Measurements from ENCODE around the gene FBXL15.

Gene FBXL15

GRCh38 chr10:102426803-102427287 is 6.2 kb downstream of the FBXL15 start:
- Mint-ChIP-seq H3K27ac (peak overlapping the region in 1 of 2 donors; percentile 30), H3K9me3 (no peaks in the 10 kb centered on the region), H3K4me3 (no peak overlapping the region), H3K4me1 (peaks cover 49% of the 10 kb centered on the region), H3K27me3 (no peaks in the 10 kb centered on the region)
- ATAC-seq (no peak), DNase-seq (no peak)

- no peak for ATAC-seq
- H3K27ac Mint-ChIP-seq = no peak overlapping the region
- H3K9me3 Mint-ChIP-seq = no peaks in the 10 kb centered on the region
- H3K27me3 Mint-ChIP-seq = no peaks in the 10 kb centered on the region
- no peak overlapping the region for H3K4me3 Mint-ChIP-seq
- no peak for DNase-seq
- H3K4me1 Mint-ChIP-seq = peaks cover 52% of the 10 kb centered on the region
These were observed 8.8 kb downstream of the FBXL15 start for GRCh38 chr10:102429468-102429867.

GRCh38 chr10:102431452-102432124 is 11.0 kb downstream of the FBXL15 start:
- DNase-seq = no peak
- no peak for ATAC-seq
- H3K27ac Mint-ChIP-seq = peak overlapping the region; percentile 94 to 97
- H3K27me3 Mint-ChIP-seq = no peaks in the 10 kb centered on the region
- no peaks in the 10 kb centered on the region for H3K9me3 Mint-ChIP-seq
- H3K4me1 Mint-ChIP-seq = peaks cover 58% of the 10 kb centered on the region
- peak overlapping the region; percentile 89 to 90 for H3K4me3 Mint-ChIP-seq

- Mint-ChIP-seq H3K4me3 (peak within 1 kb of the TSS; percentile 89 to 90), H3K4me1 (peaks cover 58% of the 10 kb centered on the region), H3K27ac (peak within 1 kb of the TSS; percentile 94 to 97), H3K27me3 (no peaks in the 10 kb centered on the region), H3K9me3 (no peaks in the 10 kb centered on the region)
- ATAC-seq = peak; percentile 95
- peak; percentile 96 to 98 for DNase-seq
These were observed 11.7 kb downstream of the FBXL15 start, which contains the start of gene CUEDC2 for GRCh38 chr10:102432162-102432950. TSS of gene CUEDC2 (minus strand) at chr10:102432574. CDS start at chr10:102425188, 7,386 bp downstream.

GRCh38 chr10:102433619-102434046 is 13.0 kb downstream of the FBXL15 start:
- H3K9me3 Mint-ChIP-seq = no peaks in the 10 kb centered on the region
- peaks cover 66% of the 10 kb centered on the region for H3K4me1 Mint-ChIP-seq
- ATAC-seq (no peak), DNase-seq (no peak)
- peak overlapping the region; percentile 89 to 90 for H3K4me3 Mint-ChIP-seq
- H3K27ac Mint-ChIP-seq = peak overlapping the region; percentile 90 to 91
- no peaks in the 10 kb centered on the region for H3K27me3 Mint-ChIP-seq

DNA sequence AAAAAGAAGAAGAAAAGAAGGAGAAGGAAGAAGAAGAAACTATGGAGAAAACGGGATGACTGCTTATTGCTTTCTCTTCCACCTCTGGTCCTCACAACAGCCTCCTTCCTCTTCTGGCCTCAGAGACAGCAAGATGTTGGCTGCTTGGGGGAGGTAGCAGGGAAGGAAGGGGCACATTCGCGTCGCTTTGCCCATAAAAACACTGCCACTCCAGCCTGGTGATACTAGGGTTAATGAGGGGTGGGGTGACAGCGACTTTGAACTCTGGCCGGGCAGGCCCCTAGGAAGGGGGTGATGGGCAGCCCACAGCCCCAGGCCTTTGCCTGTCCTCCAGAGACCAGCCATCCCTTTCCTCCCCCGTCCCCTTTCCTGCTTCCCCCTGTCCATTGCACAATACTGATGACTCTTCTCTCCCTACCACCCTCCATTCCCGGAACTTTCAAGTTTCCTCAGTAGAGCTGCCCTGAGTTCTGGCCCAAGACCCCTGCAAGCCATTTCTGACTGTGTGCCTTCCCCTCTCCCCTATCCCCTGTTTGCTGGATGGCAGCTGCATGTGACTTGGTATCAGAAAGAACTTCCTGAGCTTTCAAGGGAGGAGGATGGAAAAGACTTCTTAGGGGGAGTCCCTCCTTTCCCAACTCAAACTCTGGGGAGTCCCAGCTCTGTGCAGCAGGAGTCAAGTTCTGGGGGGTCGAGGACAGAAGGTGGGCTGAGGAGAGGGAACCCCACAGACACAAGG is 13.9 kb downstream of the FBXL15 start:
- peak overlapping the region; percentile 82 to 87 for H3K4me3 Mint-ChIP-seq
- peaks cover 66% of the 10 kb centered on the region for H3K4me1 Mint-ChIP-seq
- peak overlapping the region in 1 of 2 donors; percentile 92 for H3K27ac Mint-ChIP-seq
- H3K27me3 Mint-ChIP-seq = no peaks in the 10 kb centered on the region
- H3K9me3 Mint-ChIP-seq = no peaks in the 10 kb centered on the region
- ATAC-seq = no peak
- DNase-seq = no peak

GRCh38 chr10:102435133-102435497 is 14.5 kb downstream of the FBXL15 start:
- Mint-ChIP-seq H3K4me1 (peaks cover 66% of the 10 kb centered on the region), H3K27ac (peak overlapping the region; percentile 92 to 95), H3K9me3 (no peaks in the 10 kb centered on the region), H3K4me3 (peak overlapping the region; percentile 82 to 87), H3K27me3 (no peaks in the 10 kb centered on the region)
- DNase-seq (no peak), ATAC-seq (no peak)

DNA sequence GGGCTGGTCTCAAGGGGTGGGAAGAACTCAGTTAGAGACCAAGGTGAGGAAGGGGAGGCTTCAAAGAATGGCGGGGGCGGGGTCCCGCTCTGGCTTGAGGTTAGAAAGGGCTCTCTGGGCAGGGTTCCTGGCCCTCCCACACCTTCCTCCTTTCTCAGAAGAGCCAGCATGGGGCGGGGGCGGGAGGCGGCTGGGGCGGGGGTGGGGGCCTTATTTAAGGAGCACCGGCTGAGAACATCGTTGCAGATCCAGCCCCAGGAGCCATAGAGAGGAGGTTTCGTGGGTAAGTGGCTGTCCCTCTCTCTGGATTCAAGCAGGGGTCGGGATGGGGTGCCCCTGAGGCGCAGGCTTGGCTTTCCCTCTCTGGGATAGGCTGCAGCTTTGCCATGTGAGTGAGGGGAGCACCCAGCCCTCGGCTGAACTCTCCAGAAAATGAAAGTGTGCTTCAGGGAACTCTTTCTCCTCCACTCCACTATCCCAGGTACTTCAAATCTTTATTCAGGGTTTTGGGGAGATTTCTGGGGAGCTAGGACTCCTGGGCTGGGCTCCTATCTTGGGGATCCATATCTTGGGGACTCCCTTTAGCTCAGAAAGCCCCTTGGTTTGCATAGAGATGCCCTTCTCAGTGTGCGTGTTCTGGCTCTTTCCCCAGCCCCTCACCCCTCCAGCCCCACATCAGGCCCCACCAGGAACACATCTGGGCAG is 15.0 kb downstream of the FBXL15 start:
- Mint-ChIP-seq H3K4me1 (peaks cover 66% of the 10 kb centered on the region), H3K27me3 (no peaks in the 10 kb centered on the region), H3K4me3 (peak overlapping the region; percentile 82 to 87), H3K9me3 (no peaks in the 10 kb centered on the region), H3K27ac (peak overlapping the region; percentile 92 to 95)
- peak in 1 of 2 donors; percentile 58 for DNase-seq
- peak; percentile 24 for ATAC-seq

DNA sequence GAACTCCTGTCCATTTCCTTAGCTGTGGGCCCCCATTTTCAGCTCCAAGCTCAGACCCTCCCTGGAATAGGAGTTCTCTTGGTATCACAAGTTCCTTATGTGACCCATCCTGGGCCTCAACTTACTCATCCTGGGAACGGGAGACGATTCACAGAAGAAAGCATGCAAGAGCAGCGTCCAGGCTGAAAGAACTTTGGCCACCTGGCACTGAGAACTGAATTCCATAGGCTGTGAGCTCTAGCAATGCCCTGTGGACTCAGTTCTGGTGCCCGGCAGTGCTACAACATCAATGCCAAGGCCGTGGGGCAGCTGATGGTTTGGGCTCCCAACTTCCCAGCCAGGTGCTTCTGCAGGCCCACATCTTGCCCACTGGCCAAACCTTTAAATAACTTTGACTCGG is 15.7 kb downstream of the FBXL15 start:
- Mint-ChIP-seq H3K9me3 (no peaks in the 10 kb centered on the region), H3K27me3 (no peaks in the 10 kb centered on the region), H3K4me1 (peaks cover 65% of the 10 kb centered on the region)

DNA sequence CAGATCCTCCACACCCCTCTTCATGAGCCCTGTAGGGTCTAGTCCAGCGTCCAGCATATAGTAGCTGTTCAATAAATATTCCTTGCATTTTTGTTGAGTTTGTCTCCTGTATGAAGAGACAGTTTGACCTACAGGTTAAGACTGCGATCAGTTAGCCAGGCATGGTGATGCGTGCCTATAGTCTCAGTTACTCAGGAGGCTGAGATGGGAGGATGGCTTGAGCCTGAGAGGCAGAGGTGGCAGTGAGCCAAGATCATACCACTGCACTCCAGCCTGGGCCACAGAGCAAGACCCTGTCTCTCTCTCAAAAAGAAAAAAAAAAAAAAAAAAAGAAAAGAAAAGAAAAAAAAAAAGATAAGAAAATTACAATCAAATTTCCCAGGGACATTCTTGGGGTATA is 16.9 kb downstream of the FBXL15 start:
- Mint-ChIP-seq H3K27me3 (no peaks in the 10 kb centered on the region), H3K9me3 (no peaks in the 10 kb centered on the region), H3K27ac (peak overlapping the region in 1 of 2 donors; percentile 81), H3K4me1 (peaks cover 58% of the 10 kb centered on the region), H3K4me3 (peak overlapping the region; percentile 82 to 87)
- DNase-seq (no peak), ATAC-seq (no peak)

More for the DNA sequence above, 15.7 kb downstream of the FBXL15 start:
- ATAC-seq = no peak
- DNase-seq = no peak
- Mint-ChIP-seq H3K4me3 (peak overlapping the region; percentile 82 to 87), H3K27ac (peak overlapping the region; percentile 92 to 95)

DNA sequence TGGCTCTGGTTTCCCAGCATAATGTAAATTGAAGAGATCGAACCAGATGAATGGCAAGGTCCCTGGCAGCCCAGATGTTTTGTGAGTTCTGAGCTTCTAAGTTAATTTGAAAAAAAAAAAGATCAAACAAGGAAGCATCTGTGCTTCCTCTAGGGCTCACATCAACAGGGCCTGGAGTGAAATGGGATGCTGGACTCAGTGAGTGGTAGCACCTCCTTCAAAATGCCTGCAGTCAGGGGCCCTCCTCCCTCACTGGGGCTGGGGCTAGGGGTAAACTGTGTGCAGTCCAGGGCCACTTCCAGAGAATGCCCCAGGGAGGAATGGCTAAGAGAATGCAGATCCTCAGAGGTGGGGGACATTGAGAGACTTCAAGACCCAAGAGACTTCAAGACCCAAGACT is 17.7 kb downstream of the FBXL15 start:
- no peaks in the 10 kb centered on the region for H3K9me3 Mint-ChIP-seq
- ATAC-seq (no peak), DNase-seq (no peak)
- H3K4me1 Mint-ChIP-seq = peaks cover 49% of the 10 kb centered on the region
- peak overlapping the region in 1 of 2 donors; percentile 87 for H3K4me3 Mint-ChIP-seq
- H3K27ac Mint-ChIP-seq = no peak overlapping the region
- H3K27me3 Mint-ChIP-seq = no peaks in the 10 kb centered on the region

DNA sequence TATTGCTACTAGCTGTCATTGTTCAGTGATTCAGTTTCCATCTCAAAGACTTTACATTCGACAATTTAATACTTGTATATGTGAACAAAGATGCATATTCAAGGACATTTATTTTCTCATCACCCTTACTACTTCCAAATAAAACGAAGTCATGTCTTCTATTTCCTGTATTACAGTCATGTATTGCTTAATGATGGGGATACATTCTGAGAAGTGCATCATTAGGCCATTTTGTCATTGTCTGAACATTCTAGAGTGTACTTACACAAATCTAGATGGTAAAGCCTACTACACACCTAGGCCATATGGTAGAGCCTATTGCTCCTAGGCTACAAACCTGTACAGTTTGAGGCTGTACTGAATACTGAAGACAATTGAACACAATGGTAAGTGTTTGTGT is 24.2 kb downstream of the FBXL15 start:
- H3K4me1 Mint-ChIP-seq = peaks cover 10% of the 10 kb centered on the region
- no peak overlapping the region for H3K27ac Mint-ChIP-seq
- ATAC-seq (no peak), DNase-seq (no peak)
- no peaks in the 10 kb centered on the region for H3K9me3 Mint-ChIP-seq
- no peak overlapping the region for H3K4me3 Mint-ChIP-seq
- H3K27me3 Mint-ChIP-seq = no peaks in the 10 kb centered on the region

- ATAC-seq = peak; percentile 64
- H3K4me1 Mint-ChIP-seq = peaks cover 45% of the 10 kb centered on the region
- H3K9me3 Mint-ChIP-seq = no peaks in the 10 kb centered on the region
- DNase-seq = peak; percentile 69 to 86
- no peaks in the 10 kb centered on the region for H3K27me3 Mint-ChIP-seq
- H3K27ac Mint-ChIP-seq = peak overlapping the region; percentile 93 to 98
- H3K4me3 Mint-ChIP-seq = peak overlapping the region; percentile 94 to 97
These were observed 28.9 kb downstream of the FBXL15 start for GRCh38 chr10:102449321-102450123.

DNA sequence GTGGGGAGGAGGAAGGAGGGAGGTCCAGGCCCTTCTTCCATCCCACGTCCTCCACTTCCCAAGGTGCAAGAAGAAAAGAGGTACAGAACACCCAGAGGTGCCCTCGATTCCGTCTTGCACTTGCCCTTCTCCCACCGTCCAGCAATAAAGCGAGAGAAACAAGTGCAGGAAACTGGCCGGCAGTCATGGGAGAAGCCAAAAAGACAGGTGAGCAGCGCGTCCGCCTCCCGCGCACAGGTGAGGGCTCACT is 29.4 kb downstream of the FBXL15 start:
- peaks cover 50% of the 10 kb centered on the region for H3K4me1 Mint-ChIP-seq
- DNase-seq (no peak), ATAC-seq (no peak)

More for the DNA sequence above, 29.4 kb downstream of the FBXL15 start:
- Mint-ChIP-seq H3K27ac (peak overlapping the region; percentile 93 to 98), H3K9me3 (no peaks in the 10 kb centered on the region), H3K4me3 (peak overlapping the region; percentile 94 to 97), H3K27me3 (no peaks in the 10 kb centered on the region)

All from stimulated activated naive CD8-positive, alpha-beta T cell treated with anti-CD3 and anti-CD28 coated beads, Interleukin-15, amount 100 ng/mL, for 72 hours (primary cell).